ENCODE results near the gene KCNH4. TPM values are rescaled to one million over a fixed set of nuclear protein-coding genes. Genes with fewer than 3 reads are reported as not detected.
"Not testable (repeated sequence)": the region's sequence is repeated elsewhere in the genome, so short reads cannot be mapped to it uniquely, and the experiment has no call there.

Gene KCNH4
- total RNA-seq, 1 experiment from 2014 or later: not detected

- DNase-seq (ENCODE audit: low read depth): not testable (repeated sequence)
Measured at GRCh38 chr17:42140690-42141089, 40.3 kb downstream of the KCNH4 start.

GRCh38 chr17:42138749-42139492 is 42.0 kb downstream of the KCNH4 start:
- DNase-seq (ENCODE audit: low read depth): no peak

- no peak for DNase-seq (ENCODE audit: low read depth)
Measured at GRCh38 chr17:42136654-42137051, 44.3 kb downstream of the KCNH4 start.

- peak; percentile 80 for DNase-seq (ENCODE audit: low read depth)
Measured at GRCh38 chr17:42135664-42136653, 45.0 kb downstream of the KCNH4 start.

GRCh38 chr17:42135151-42135550 is 45.8 kb downstream of the KCNH4 start:
- no peak for DNase-seq (ENCODE audit: low read depth)

- DNase-seq (ENCODE audit: low read depth): no peak
Measured at GRCh38 chr17:42133461-42134041, 47.4 kb downstream of the KCNH4 start.

- DNase-seq (ENCODE audit: low read depth): peak; percentile 88
Measured at GRCh38 chr17:42132941-42133340, 48.0 kb downstream of the KCNH4 start.

- peak; percentile 64 for DNase-seq (ENCODE audit: low read depth)
Measured at GRCh38 chr17:42131981-42132432, 48.9 kb downstream of the KCNH4 start.

- DNase-seq (ENCODE audit: low read depth): no peak
Measured at GRCh38 chr17:42131232-42131631, 49.7 kb downstream of the KCNH4 start.

GRCh38 chr17:42130310-42130936 is 50.5 kb downstream of the KCNH4 start:
- DNase-seq (ENCODE audit: low read depth): no peak

- DNase-seq (ENCODE audit: low read depth): no peak
Measured at GRCh38 chr17:42129109-42129837, 51.7 kb downstream of the KCNH4 start.

GRCh38 chr17:42127414-42127813 is 53.5 kb downstream of the KCNH4 start:
- DNase-seq (ENCODE audit: low read depth): no peak

GRCh38 chr17:42126836-42127235 is 54.1 kb downstream of the KCNH4 start:
- DNase-seq (ENCODE audit: low read depth): no peak

- no peak for DNase-seq (ENCODE audit: low read depth)
Measured at GRCh38 chr17:42125565-42125964, 55.4 kb downstream of the KCNH4 start.

- no peak for DNase-seq (ENCODE audit: low read depth)
Measured at GRCh38 chr17:42124256-42124655, 56.7 kb downstream of the KCNH4 start.

- DNase-seq (ENCODE audit: low read depth): no peak
Measured at GRCh38 chr17:42122371-42123303, 58.3 kb downstream of the KCNH4 start, which contains the start of gene HSPB9. TSS of gene HSPB9 (plus strand) at chr17:42122804. CDS start at chr17:42122851, 47 bp downstream.

GRCh38 chr17:42120770-42121769 is 59.9 kb downstream of the KCNH4 start, which contains the start of gene KAT2A:
TSS of gene KAT2A (minus strand) at chr17:42121367. CDS start at chr17:42121304, 63 bp downstream.
- peak; percentile 79 for DNase-seq (ENCODE audit: low read depth)

Measured in HT1080 (cell line).